Endothelial cell of umbilical vein (primary cell): ENCODE measurements around the gene FOXC1. TPM values are rescaled to one million over a fixed set of nuclear protein-coding genes. Genes with fewer than 3 reads are reported as not detected.

ENCODE experiments used
- BruUV-seq: library from RNA; stranded (reverse); fragments of 400-500 nt; replicated peaks from 2 replicates; lab custom pipeline; 2021; lab: Mats Ljungman, UMichigan
- CTCF ChIA-PET: fragments of 300-600, 350-600 bp; sonication (Branson Sonifier 250); formaldehyde crosslinking; loops from one replicate; lab custom pipeline; 2021; ENCODE audit warnings: antibody characterized with exemption, inconsistent platforms; lab: Charles Lee
- POLR2A ChIA-PET: fragments of 300-600, 350-600 bp; sonication (Branson Sonifier 250); formaldehyde crosslinking; loops from one replicate; lab custom pipeline; 2021; ENCODE audit warnings: antibody characterized with exemption, inconsistent platforms; lab: Charles Lee
- DNase-seq: peaks from one replicate; pipeline ENCODE4 v3.0.0-alpha.2; 2011; ENCODE audit warnings: low read depth, low spot score
- FAIRE-seq: peaks from 2 replicates; lab custom pipeline; 2011; peaks lifted over from hg19 to GRCh38; lab: Jason Lieb, UNC
- H2AFZ ChIP-seq: 2 replicates; pipeline ENCODE4 v1.6.0; 2012; ENCODE audit warnings: low read depth, low read length, control low read depth, inconsistent platforms
- H3K27ac ChIP-seq: 2 replicates; pipeline ENCODE4 v1.5.1; 2011; ENCODE audit warnings: low read depth, mild to moderate bottlenecking, control low read depth, low read length, moderate library complexity; ENCODE audit not compliant: insufficient read depth
- H3K27me3 ChIP-seq, 2 experiments: 2 replicates each; pipeline versions ENCODE4 v1.6.0 to v1.6.1; 2011; ENCODE audit warnings: low read length in 2 of 2, mixed read lengths in 1 of 2; ENCODE audit not compliant: control insufficient read depth in 2 of 2, insufficient read depth in 2 of 2
- H3K36me3 ChIP-seq, 2 experiments: 2 replicates in 1 of 2; 3 replicates in 1 of 2; pipeline ENCODE4 v1.5.1; 2011; ENCODE audit warnings: low read length in 2 of 2, mild to moderate bottlenecking in 1 of 2, moderate library complexity in 1 of 2; ENCODE audit not compliant: control insufficient read depth in 2 of 2, insufficient read depth in 2 of 2; ENCODE audit errors: extremely low read depth in 1 of 2
- H3K4me1 ChIP-seq: 3 replicates; pipeline ENCODE4 v1.5.1; 2011; ENCODE audit warnings: mild to moderate bottlenecking, low read length; ENCODE audit not compliant: control insufficient read depth, insufficient read depth; ENCODE audit errors: extremely low read depth
- H3K4me2 ChIP-seq: 2 replicates; pipeline ENCODE4 v1.6.1; 2011; ENCODE audit warnings: low read length, control low read depth, mixed read lengths; ENCODE audit not compliant: insufficient read depth
- H3K4me3 ChIP-seq, 3 experiments: fragments of 200-600 bp in 1 of 3; sonication (generic), shearing (Covaris generic) in 1 of 3; replicated peaks in 1 of 3; 2 replicates each; pipeline ENCODE4 v1.5.1; 2011 to 2016; ENCODE audit warnings: control low read depth in 3 of 3, low read length in 3 of 3, mild to moderate bottlenecking in 2 of 3, inconsistent platforms in 1 of 3, low read depth in 1 of 3, moderate library complexity in 1 of 3; ENCODE audit not compliant: insufficient read depth in 1 of 3
- H3K79me2 ChIP-seq: 2 replicates; pipeline ENCODE4 v1.6.0; 2012; ENCODE audit warnings: low read length, inconsistent platforms; ENCODE audit not compliant: control insufficient read depth, insufficient read depth
- H3K9ac ChIP-seq: replicated peaks from 2 replicates; pipeline ENCODE3; 2011; ENCODE audit warnings: low read length, control low read depth; ENCODE audit not compliant: insufficient read depth; ENCODE audit errors: extremely low read depth
- H3K9me1 ChIP-seq: replicated peaks from 3 replicates; pipeline ENCODE4 v1.6.0; 2011; ENCODE audit warnings: mild to moderate bottlenecking, low read length; ENCODE audit not compliant: control insufficient read depth, insufficient read depth; ENCODE audit errors: extremely low read depth
- H3K9me3 ChIP-seq: replicated peaks from 2 replicates; pipeline ENCODE4 v1.5.1; 2012; ENCODE audit warnings: low read length, inconsistent platforms; ENCODE audit not compliant: control insufficient read depth, insufficient read depth
- H4K20me1 ChIP-seq: replicated peaks from 2 replicates; pipeline ENCODE3; 2011; ENCODE audit warnings: mild to moderate bottlenecking, low read length; ENCODE audit not compliant: control insufficient read depth, insufficient read depth; ENCODE audit errors: extremely low read depth
- EZH2 ChIP-seq: IDR thresholded peaks from 2 replicates; pipeline ENCODE4 v1.6.1; 2012; ENCODE audit warnings: borderline replicate concordance, low read depth, mild to moderate bottlenecking, moderate library complexity, low read length, inconsistent platforms; ENCODE audit not compliant: severe bottlenecking
- FOS ChIP-seq: IDR thresholded peaks from 2 replicates; pipeline ENCODE4 v1.6.1; 2011; ENCODE audit warnings: mild to moderate bottlenecking, low read length, moderate library complexity, borderline replicate concordance; ENCODE audit not compliant: insufficient read depth
- JUN ChIP-seq: IDR thresholded peaks from 2 replicates; pipeline ENCODE4 v1.6.1; 2011; ENCODE audit warnings: borderline replicate concordance, low read depth; ENCODE audit not compliant: insufficient read length, insufficient read depth
- MYC ChIP-seq: IDR thresholded peaks from one replicate; pipeline ENCODE4 v1.6.1; 2011; ENCODE audit warnings: mild to moderate bottlenecking, low read depth, low read length
- POLR2A ChIP-seq: IDR thresholded peaks from 2 replicates; pipeline ENCODE4 v1.6.1; 2012; ENCODE audit warnings: low read depth, mild to moderate bottlenecking, control low read depth, low read length
- dilution Hi-C: fragments of 300-500 bp; cut with MboI; formaldehyde crosslinking; loops from one replicate; pipeline ENCODE4 v1.15.0; 2019; ENCODE audit warnings: low sequenced_read_pairs; ENCODE audit not compliant: extremely low pct_ligation_motif_present
- intact Hi-C: fragments of 100-400 bp; cut with micrococcal nuclease; formaldehyde crosslinking; loops from one replicate; pipeline ENCODE4 v1.10.0; 2022
- polyA plus RNA-seq, 4 experiments: library from polyadenylated mRNA; depleted of rRNA in 3 of 4; stranded (reverse) in 3 of 4; unstranded in 1 of 4; fragments of >200 nt; gene quantifications; 2 replicates each; pipeline versions ENCODE4 v1.2.1 to v1.2.3, GENCODE V29; 2011 to 2012; ENCODE audit warnings: missing spikeins in 1 of 4
- total RNA-seq: library from RNA; stranded (reverse); gene quantifications from 2 replicates; pipeline ENCODE4 v1.2.3, GENCODE V29; 2021
- TF ChIP-seq, protein P1 (sequence below), 2 donors: IDR thresholded peaks; 1 replicate in 1 of 2; 2 replicates in 1 of 2; pipeline ENCODE4 v1.5.1; 2011; ENCODE audit warnings: low read length in 2 of 2, mild to moderate bottlenecking in 2 of 2, moderate library complexity in 2 of 2, control low read depth in 1 of 2, inconsistent platforms in 1 of 2, low read depth in 1 of 2; ENCODE audit not compliant: insufficient read depth in 1 of 2; ENCODE audit errors: extremely low read depth in 1 of 2
- TF ChIP-seq, protein P2 (sequence below): IDR thresholded peaks from 2 replicates; pipeline ENCODE4 v1.6.1; 2011; ENCODE audit not compliant: insufficient read depth, insufficient read length

FOXC1 gene
- total and polyA plus RNA-seq, 2 donors (not counting 3 experiments of a cell fraction or from before 2014, with no cell fraction given), result 6.4 to 16.4 TPM

DNA sequence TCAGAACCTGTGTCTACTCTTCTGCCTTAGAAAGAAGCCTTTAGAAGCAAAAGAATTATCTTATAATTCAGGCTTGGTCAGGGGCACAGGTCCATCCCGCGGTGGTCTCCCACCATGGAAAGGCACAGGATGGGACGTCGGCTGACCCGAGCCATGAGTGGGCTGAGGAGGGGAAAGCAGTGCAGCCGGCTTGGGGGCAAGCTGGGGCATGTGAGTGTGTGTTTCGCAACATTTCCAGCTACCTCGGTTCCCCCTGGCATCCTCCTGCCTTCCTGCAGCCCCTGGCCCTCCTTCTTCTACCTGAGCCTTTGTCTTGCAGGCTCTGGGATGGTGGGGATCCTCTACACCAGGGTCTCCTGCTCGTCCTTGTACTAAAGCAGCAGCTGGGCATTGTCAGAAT lies 29.1 kb upstream of the FOXC1 start:
- TF ChIP-seq POLR2A, result no peak
- no peak for TF ChIP-seq FOS
- TF ChIP-seq EZH2, result no peak
- TF ChIP-seq, protein P1, sequence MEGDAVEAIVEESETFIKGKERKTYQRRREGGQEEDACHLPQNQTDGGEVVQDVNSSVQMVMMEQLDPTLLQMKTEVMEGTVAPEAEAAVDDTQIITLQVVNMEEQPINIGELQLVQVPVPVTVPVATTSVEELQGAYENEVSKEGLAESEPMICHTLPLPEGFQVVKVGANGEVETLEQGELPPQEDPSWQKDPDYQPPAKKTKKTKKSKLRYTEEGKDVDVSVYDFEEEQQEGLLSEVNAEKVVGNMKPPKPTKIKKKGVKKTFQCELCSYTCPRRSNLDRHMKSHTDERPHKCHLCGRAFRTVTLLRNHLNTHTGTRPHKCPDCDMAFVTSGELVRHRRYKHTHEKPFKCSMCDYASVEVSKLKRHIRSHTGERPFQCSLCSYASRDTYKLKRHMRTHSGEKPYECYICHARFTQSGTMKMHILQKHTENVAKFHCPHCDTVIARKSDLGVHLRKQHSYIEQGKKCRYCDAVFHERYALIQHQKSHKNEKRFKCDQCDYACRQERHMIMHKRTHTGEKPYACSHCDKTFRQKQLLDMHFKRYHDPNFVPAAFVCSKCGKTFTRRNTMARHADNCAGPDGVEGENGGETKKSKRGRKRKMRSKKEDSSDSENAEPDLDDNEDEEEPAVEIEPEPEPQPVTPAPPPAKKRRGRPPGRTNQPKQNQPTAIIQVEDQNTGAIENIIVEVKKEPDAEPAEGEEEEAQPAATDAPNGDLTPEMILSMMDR (IDR thresholded peaks at IDR 0.05; ENCODE audit: extremely low read depth in 1 of 2, insufficient read depth in 1 of 2, low read depth in 1 of 2, low read length in 2 of 2), result no peak
- TF ChIP-seq MYC, result no peak
- TF ChIP-seq, protein P2, sequence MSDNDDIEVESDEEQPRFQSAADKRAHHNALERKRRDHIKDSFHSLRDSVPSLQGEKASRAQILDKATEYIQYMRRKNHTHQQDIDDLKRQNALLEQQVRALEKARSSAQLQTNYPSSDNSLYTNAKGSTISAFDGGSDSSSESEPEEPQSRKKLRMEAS, result no peak
- TF ChIP-seq JUN, result no peak
- no TSS peak for BruUV-seq
- CTCF ChIA-PET, result interaction anchor here (0.7 kb wide), 1 partner anchor 8 kb away, joined by 3 read pairs; no protein-coding TSS in a partner anchor
- Histone ChIP-seq H3K4me1 (no peaks in the 10 kb centered on the region), H3K27me3 (no peaks in the 10 kb centered on the region), H3K9ac (no peak overlapping the region), H3K9me1 (no peaks in the 10 kb centered on the region), H3K4me3 (no peak overlapping the region), H4K20me1 (no peaks in the 10 kb centered on the region), H3K9me3 (no peaks in the 10 kb centered on the region), H3K79me2 (no peaks in the 10 kb centered on the region), H3K4me2 (no peak overlapping the region), H2AFZ (no peak overlapping the region), H3K36me3 (no peaks in the 10 kb centered on the region), H3K27ac (no peak overlapping the region)
- DNase-seq (no peak), FAIRE-seq (no peak)
- intact Hi-C loops, result no loop called here
- dilution Hi-C loops, result no loop called here
- POLR2A ChIA-PET, result no interaction called here
